Endothelial cell (in vitro differentiated cells): ENCODE results near the gene RBM8A. TPM values are rescaled to one million over a fixed set of nuclear protein-coding genes. Genes with fewer than 3 reads are reported as not detected.

Source experiments
- DNase-seq: peaks from one replicate; pipeline ENCODE4 v3.0.0; 2021; ENCODE audit warnings: low spot score
- H3K27ac Mint-ChIP-seq: one replicate; pipeline ENCODE4 v1.8.0; 2021; ENCODE audit warnings: mixed read lengths, inconsistent platforms; ENCODE audit not compliant: unreplicated experiment
- H3K27me3 Mint-ChIP-seq: one replicate; pipeline ENCODE4 v1.8.0; 2021; ENCODE audit warnings: mild to moderate bottlenecking, moderate library complexity, mixed read lengths, inconsistent platforms; ENCODE audit not compliant: unreplicated experiment
- H3K36me3 Mint-ChIP-seq: one replicate; pipeline ENCODE4 v1.8.0; 2021; ENCODE audit warnings: mild to moderate bottlenecking, low read depth, mixed read lengths, inconsistent platforms; ENCODE audit not compliant: unreplicated experiment
- H3K4me1 Mint-ChIP-seq: one replicate; pipeline ENCODE4 v1.8.0; 2021; ENCODE audit warnings: mild to moderate bottlenecking, mixed read lengths, inconsistent platforms; ENCODE audit not compliant: unreplicated experiment
- H3K4me3 Mint-ChIP-seq: one replicate; pipeline ENCODE4 v1.8.0; 2021; ENCODE audit warnings: mild to moderate bottlenecking, mixed read lengths, inconsistent platforms; ENCODE audit not compliant: unreplicated experiment
- H3K9me3 Mint-ChIP-seq: one replicate; pipeline ENCODE4 v1.8.0; 2021; ENCODE audit warnings: mixed read lengths, inconsistent platforms; ENCODE audit not compliant: unreplicated experiment
- CTCF ChIP-seq: fragments of 200-600 bp; sonication (generic); IDR thresholded peaks from one replicate; pipeline ENCODE4 v1.5.0; 2021; ENCODE audit warnings: antibody characterized with exemption; ENCODE audit not compliant: unreplicated experiment
- total RNA-seq: library from RNA; stranded (reverse); fragmentation: NEBNext Ultra II Directional; extraction: Animal tissue kit (Norgen Biotek cat#: 25700); gene quantifications from one replicate; pipeline ENCODE4 v1.2.1, GENCODE V29; 2021; ENCODE audit not compliant: unreplicated experiment

Gene RBM8A
- total RNA-seq, 1 donor from 2014 or later = 213 TPM

DNA sequence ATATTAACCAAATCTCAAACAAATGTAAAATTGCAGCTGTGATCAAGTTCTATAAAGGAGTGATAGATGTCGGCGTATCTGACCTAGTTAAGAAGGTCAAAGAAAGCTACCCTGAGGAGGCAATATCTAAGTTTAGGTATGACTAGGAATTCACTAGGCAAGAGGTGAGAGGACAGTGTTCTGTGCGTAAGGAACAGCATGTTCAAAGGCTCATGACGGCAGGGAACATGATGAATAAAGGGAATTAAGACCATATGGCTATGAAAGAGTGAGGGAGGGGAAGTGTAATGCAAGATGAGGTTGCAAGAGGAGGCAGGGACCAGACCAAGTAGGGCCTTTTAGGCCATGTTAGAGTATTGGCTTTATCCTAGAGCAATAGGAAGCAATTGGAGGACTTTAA lies 21.9 kb upstream of the RBM8A start:
- H3K9me3 Mint-ChIP-seq = no peaks in the 10 kb centered on the region
- no peak for TF ChIP-seq CTCF
- H3K27me3 Mint-ChIP-seq = no peaks in the 10 kb centered on the region
- no peak overlapping the region for H3K4me3 Mint-ChIP-seq
- H3K36me3 Mint-ChIP-seq = peaks cover 35% of the 10 kb centered on the region
- DNase-seq = no peak
- peaks cover 9% of the 10 kb centered on the region for H3K4me1 Mint-ChIP-seq
- no peak overlapping the region for H3K27ac Mint-ChIP-seq

- Mint-ChIP-seq H3K4me3 (no peak overlapping the region), H3K4me1 (peaks cover 4% of the 10 kb centered on the region), H3K9me3 (no peaks in the 10 kb centered on the region), H3K36me3 (peaks cover 46% of the 10 kb centered on the region), H3K27ac (no peak overlapping the region), H3K27me3 (no peaks in the 10 kb centered on the region)
- DNase-seq = no peak
- no peak for TF ChIP-seq CTCF
These were observed 20.3 kb upstream of the RBM8A start for GRCh38 chr1:145947551-145947950.

- Mint-ChIP-seq H3K36me3 (peaks cover 48% of the 10 kb centered on the region), H3K4me1 (peaks cover 4% of the 10 kb centered on the region), H3K27ac (no peak overlapping the region), H3K4me3 (no peak overlapping the region), H3K9me3 (no peaks in the 10 kb centered on the region), H3K27me3 (no peaks in the 10 kb centered on the region)
- no peak for DNase-seq
- no peak for TF ChIP-seq CTCF
These were observed 19.2 kb upstream of the RBM8A start for GRCh38 chr1:145946477-145946986.

- Mint-ChIP-seq H3K4me1 (no peaks in the 10 kb centered on the region), H3K4me3 (peak overlapping the region; percentile 52), H3K36me3 (peaks cover 46% of the 10 kb centered on the region), H3K27ac (no peak overlapping the region), H3K9me3 (no peaks in the 10 kb centered on the region), H3K27me3 (no peaks in the 10 kb centered on the region)
- no peak for TF ChIP-seq CTCF
- DNase-seq = no peak
These were observed 17.2 kb upstream of the RBM8A start for GRCh38 chr1:145944532-145944931.

DNA sequence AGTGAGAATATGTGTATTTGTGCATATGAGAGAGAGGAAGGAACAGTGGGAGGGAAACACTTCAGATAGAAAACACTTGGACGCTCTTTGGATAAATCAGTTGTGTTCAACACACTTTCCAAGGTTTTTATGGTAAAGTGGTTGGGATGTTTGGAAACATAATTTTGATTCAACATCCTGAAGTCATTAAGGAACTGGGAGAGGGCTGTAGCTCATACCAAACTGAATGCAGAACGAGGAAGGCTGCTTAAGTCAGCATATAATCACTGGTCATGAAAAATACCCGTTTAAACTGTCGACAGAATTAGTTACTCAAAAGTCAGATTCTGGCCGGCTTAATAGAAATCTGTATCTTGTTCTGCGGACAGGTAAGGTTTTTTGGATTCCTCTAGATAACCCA lies 15.6 kb upstream of the RBM8A start:
- DNase-seq = no peak
- Mint-ChIP-seq H3K9me3 (no peaks in the 10 kb centered on the region), H3K36me3 (peaks cover 40% of the 10 kb centered on the region), H3K27ac (no peak overlapping the region), H3K27me3 (no peaks in the 10 kb centered on the region), H3K4me3 (peak overlapping the region; percentile 7), H3K4me1 (no peaks in the 10 kb centered on the region)
- no peak for TF ChIP-seq CTCF
